HepG2 (cell line): ENCODE results near the gene CST4. TPM values are rescaled to one million over a fixed set of nuclear protein-coding genes. Genes with fewer than 3 reads are reported as not detected.
A peak's percentile ranks its signal among the peaks of the same experiment; 100 is the strongest.

ENCODE experiments used
- ATF2 ChIP-seq: sonication (generic); formaldehyde crosslinking; IDR thresholded peaks from 2 replicates; pipeline ENCODE4 v1.4.0; 2020; ENCODE audit warnings: missing genetic modification reagents
- BHLHE40 ChIP-seq: IDR thresholded peaks from 2 replicates; pipeline ENCODE4 v1.6.1; 2011; ENCODE audit warnings: low read length, improper control_type of control experiment
- BORCS8-MEF2B ChIP-seq: sonication (generic); formaldehyde crosslinking; IDR thresholded peaks from 2 replicates; pipeline ENCODE4 v1.8.0; 2022; ENCODE audit warnings: mild to moderate bottlenecking, missing genetic modification reagents
- CHD4 ChIP-seq: fragments of 200-600 bp; sonication (generic); IDR thresholded peaks from 2 replicates; pipeline ENCODE4 v1.7.0; 2017; ENCODE audit warnings: mild to moderate bottlenecking, low read length, borderline replicate concordance
- GFI1 ChIP-seq: sonication (generic); formaldehyde crosslinking; IDR thresholded peaks from 2 replicates; pipeline ENCODE4 v1.5.0; 2020; ENCODE audit warnings: missing genetic modification reagents, mild to moderate bottlenecking, borderline replicate concordance
- HIVEP1 ChIP-seq: sonication (generic); formaldehyde crosslinking; IDR thresholded peaks from 2 replicates; pipeline ENCODE4 v1.4.0; 2020; ENCODE audit warnings: mild to moderate bottlenecking, missing genetic modification reagents
- KLF13 ChIP-seq: sonication (generic); formaldehyde crosslinking; IDR thresholded peaks from 2 replicates; pipeline ENCODE4 v1.4.0; 2020; ENCODE audit warnings: mild to moderate bottlenecking, missing genetic modification reagents
- PREB ChIP-seq: sonication (generic); formaldehyde crosslinking; IDR thresholded peaks from 2 replicates; pipeline ENCODE4 v1.4.0; 2020; ENCODE audit warnings: missing genetic modification reagents
- SOX6 ChIP-seq, 2 experiments: fragments of 450-650 bp in 1 of 2; sonication (generic) in 1 of 2; formaldehyde crosslinking in 1 of 2; IDR thresholded peaks; 2 replicates each; pipeline versions ENCODE4 v1.4.0 to v1.6.1; 2017 to 2020; ENCODE audit warnings: antibody characterized with exemption in 1 of 2, mild to moderate bottlenecking in 1 of 2, missing genetic modification reagents in 1 of 2
- TBX3 ChIP-seq: fragments of 450-650 bp; IDR thresholded peaks from 2 replicates; pipeline ENCODE4 v1.6.1; 2017; ENCODE audit warnings: antibody characterized with exemption, mild to moderate bottlenecking, inconsistent platforms, borderline replicate concordance
- ZBED4 ChIP-seq: sonication (generic); formaldehyde crosslinking; IDR thresholded peaks from 2 replicates; pipeline ENCODE4 v1.4.0; 2020; ENCODE audit warnings: missing genetic modification reagents, borderline replicate concordance
- ZNF589 ChIP-seq: sonication (generic); formaldehyde crosslinking; conservative IDR thresholded peaks from 2 replicates; pipeline ENCODE4 v1.8.0; 2022; ENCODE audit warnings: mild to moderate bottlenecking, moderate library complexity, missing genetic modification reagents
- polyA plus RNA-seq, 8 experiments: library from polyadenylated mRNA; depleted of rRNA in 3 of 8; stranded (reverse) in 7 of 8; unstranded in 1 of 8; fragments of >200 nt; fragmentation: Illumina TruSeq in 4 of 8; extraction: Trizol in 4 of 8; gene quantifications; 2 replicates each; pipeline versions ENCODE4 v1.2.1 to v1.2.3, GENCODE V29; 2011 to 2016; ENCODE audit warnings: low read depth in 4 of 8, missing spikeins in 1 of 8, mixed read lengths in 1 of 8; ENCODE audit not compliant: insufficient read depth in 1 of 8
- total RNA-seq, 5 experiments: library from RNA; depleted of rRNA; stranded (reverse); fragments of >200 nt; fragmentation: Illumina TruSeq; extraction: Trizol; gene quantifications; 2 replicates each; pipeline ENCODE4 v1.2.3, GENCODE V29; 2016; ENCODE audit warnings: low read depth in 1 of 5
- TF ChIP-seq, protein P1 (sequence below): sonication (generic); formaldehyde crosslinking; IDR thresholded peaks from 2 replicates; pipeline ENCODE4 v1.8.0; 2022; ENCODE audit warnings: mild to moderate bottlenecking, missing genetic modification reagents, borderline replicate concordance
- TF ChIP-seq, protein P2 (sequence below): sonication (generic); formaldehyde crosslinking; IDR thresholded peaks from 2 replicates; pipeline ENCODE4 v1.4.0; 2020; ENCODE audit warnings: missing genetic modification reagents
- TF ChIP-seq, protein P3 (sequence below): sonication (generic); formaldehyde crosslinking; IDR thresholded peaks from 2 replicates; pipeline ENCODE4 v1.5.0; 2020; ENCODE audit warnings: missing genetic modification reagents, mild to moderate bottlenecking, borderline replicate concordance

The CST4 gene
- total and polyA plus RNA-seq, 2 of the 13 experiments (the other 11 are each of a cell fraction or from before 2014, with no cell fraction given), result not detected

DNA sequence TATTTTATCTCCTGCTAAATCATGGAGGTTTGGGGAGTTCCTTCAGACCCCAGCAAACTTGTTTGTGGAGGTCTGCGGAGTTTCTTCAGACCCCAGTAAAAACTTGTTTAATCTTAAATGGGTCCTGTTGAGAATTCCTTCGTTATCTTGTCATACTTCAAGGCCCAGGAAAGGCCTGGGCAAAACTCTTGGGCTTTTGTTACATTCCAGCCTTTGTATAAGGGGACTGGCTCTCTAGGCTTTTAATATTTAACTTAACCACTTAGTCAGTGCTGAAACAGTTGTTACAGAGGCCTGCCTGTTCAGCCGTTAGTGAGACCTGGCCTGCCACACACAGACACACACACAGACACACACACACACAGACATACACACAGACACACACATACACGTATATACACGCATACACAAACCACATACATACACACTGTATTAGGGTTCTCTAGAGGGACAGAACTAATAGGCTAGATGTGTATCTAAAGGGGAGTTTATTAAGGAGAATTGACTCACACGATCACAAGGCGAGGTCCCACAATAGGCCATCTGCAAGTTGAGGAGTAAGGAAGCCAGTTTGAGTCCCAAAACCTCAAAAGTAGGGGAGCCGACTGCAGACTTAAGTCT, 29.7 kb downstream of the CST4 start (continued):
- TF ChIP-seq, protein P1, sequence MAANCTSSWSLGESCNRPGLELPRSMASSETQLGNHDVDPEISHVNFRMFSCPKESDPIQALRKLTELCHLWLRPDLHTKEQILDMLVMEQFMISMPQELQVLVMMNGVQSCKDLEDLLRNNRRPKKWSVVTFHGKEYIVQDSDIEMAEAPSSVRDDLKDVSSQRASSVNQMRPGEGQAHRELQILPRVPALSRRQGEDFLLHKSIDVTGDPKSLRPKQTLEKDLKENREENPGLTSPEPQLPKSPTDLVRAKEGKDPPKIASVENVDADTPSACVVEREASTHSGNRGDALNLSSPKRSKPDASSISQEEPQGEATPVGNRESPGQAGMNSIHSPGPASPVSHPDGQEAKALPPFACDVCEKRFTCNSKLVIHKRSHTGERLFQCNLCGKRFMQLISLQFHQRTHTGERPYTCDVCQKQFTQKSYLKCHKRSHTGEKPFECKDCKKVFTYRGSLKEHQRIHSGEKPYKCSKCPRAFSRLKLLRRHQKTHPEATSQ (CRISPR knock-in tag), result peak; percentile 87; the same call in 1 of the 2 replicates
- TF ChIP-seq TBX3 (peak; percentile 45; the same call in 1 of the 2 replicates), SOX6 (IDR thresholded peaks at IDR 0.05) (no peak), SOX6 (CRISPR knock-in tag; IDR thresholded peaks at IDR 0.05) (peak; percentile 91), BHLHE40 (no peak), CHD4 (peak; percentile 73; the same call in 1 of the 2 replicates), ATF2 (CRISPR knock-in tag) (0 out of 2 replicates have a peak, but pooled peaks have one; percentile 28), PREB (CRISPR knock-in tag) (no peak), KLF13 (no peak), ZNF589 (CRISPR knock-in tag) (no peak), ZBED4 (CRISPR knock-in tag) (0 out of 2 replicates have a peak, but pooled peaks have one; percentile 22), BORCS8-MEF2B (peak; percentile 64; the same call in 1 of the 2 replicates), HIVEP1 (no peak), GFI1 (CRISPR knock-in tag) (0 out of 2 replicates have a peak, but pooled peaks have one; percentile 16)
- TF ChIP-seq, protein P2, sequence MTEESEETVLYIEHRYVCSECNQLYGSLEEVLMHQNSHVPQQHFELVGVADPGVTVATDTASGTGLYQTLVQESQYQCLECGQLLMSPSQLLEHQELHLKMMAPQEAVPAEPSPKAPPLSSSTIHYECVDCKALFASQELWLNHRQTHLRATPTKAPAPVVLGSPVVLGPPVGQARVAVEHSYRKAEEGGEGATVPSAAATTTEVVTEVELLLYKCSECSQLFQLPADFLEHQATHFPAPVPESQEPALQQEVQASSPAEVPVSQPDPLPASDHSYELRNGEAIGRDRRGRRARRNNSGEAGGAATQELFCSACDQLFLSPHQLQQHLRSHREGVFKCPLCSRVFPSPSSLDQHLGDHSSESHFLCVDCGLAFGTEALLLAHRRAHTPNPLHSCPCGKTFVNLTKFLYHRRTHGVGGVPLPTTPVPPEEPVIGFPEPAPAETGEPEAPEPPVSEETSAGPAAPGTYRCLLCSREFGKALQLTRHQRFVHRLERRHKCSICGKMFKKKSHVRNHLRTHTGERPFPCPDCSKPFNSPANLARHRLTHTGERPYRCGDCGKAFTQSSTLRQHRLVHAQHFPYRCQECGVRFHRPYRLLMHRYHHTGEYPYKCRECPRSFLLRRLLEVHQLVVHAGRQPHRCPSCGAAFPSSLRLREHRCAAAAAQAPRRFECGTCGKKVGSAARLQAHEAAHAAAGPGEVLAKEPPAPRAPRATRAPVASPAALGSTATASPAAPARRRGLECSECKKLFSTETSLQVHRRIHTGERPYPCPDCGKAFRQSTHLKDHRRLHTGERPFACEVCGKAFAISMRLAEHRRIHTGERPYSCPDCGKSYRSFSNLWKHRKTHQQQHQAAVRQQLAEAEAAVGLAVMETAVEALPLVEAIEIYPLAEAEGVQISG (CRISPR knock-in tag), result peak; percentile 61
- TF ChIP-seq, protein P3, sequence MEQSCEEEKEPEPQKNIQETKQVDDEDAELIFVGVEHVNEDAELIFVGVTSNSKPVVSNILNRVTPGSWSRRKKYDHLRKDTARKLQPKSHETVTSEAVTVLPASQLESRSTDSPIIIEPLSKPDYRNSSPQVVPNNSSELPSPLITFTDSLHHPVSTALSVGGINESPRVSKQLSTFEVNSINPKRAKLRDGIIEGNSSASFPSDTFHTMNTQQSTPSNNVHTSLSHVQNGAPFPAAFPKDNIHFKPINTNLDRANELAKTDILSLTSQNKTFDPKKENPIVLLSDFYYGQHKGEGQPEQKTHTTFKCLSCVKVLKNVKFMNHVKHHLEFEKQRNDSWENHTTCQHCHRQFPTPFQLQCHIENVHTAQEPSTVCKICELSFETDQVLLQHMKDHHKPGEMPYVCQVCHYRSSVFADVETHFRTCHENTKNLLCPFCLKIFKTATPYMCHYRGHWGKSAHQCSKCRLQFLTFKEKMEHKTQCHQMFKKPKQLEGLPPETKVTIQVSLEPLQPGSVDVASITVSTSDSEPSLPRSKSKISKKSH (CRISPR knock-in tag), result no peak
